ENCODE results near the gene CD4.

DNA sequence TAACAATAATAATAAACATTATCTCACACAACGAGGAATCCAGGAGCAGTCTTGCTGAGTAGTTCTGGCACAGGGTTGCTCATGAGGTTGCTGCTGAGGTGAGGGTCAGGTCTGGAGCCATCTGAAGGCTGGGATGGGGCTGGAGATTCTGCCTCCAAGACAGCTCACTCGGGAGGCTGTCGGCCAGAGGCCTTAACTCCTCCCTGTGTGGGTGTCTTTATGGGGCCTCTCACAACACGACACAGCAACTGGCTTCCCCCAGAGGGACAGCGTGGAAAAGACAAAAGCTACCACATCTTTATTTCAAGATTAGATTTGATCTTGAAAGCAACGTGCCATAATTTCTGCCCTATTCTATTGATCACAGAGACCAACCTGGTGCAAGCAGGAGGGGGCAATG, 7.2 kb upstream of the CD4 start:
- TF ChIP-seq POLR2A (IDR thresholded peaks at IDR 0.05; ENCODE audit: borderline replicate concordance, extremely low read depth, insufficient read depth, insufficient read length): no peak
- no peak for TF ChIP-seq CTCF (IDR thresholded peaks at IDR 0.05 in 2 of 3, conservative IDR thresholded peaks at IDR 0.05 in 1 of 3; ENCODE audit: borderline replicate concordance in 1 of 3, insufficient read depth in 1 of 3, low read depth in 2 of 3, low read length in 2 of 3)
- TF ChIP-seq CEBPB (IDR thresholded peaks at IDR 0.05; ENCODE audit: low read depth): no peak
- no peak for TF ChIP-seq ZNF274 (IDR thresholded peaks at IDR 0.05; ENCODE audit: low read depth, low read length)
